HepG2 (cell line): ENCODE data around the gene ZNRF3. TPM values are rescaled to one million over a fixed set of nuclear protein-coding genes. Genes with fewer than 3 reads are reported as not detected.

Experiments used
- ATAC-seq: fragments of 200-7000 bp; cut with Tn5 transposase; 3 replicates; pipeline ENCODE4 v1.9.1; 2020; ENCODE audit warnings: mild to moderate bottlenecking, moderate library complexity
- BruUV-seq: library from RNA; stranded (reverse); fragments of 400-500 nt; replicated peaks from 2 replicates; lab custom pipeline; 2021; lab: Mats Ljungman, UMichigan
- CTCF ChIA-PET: fragments of 300-600 bp; formaldehyde crosslinking; extraction: SDS; loops from one replicate; lab custom pipeline; 2021; ENCODE audit warnings: low total read pairs, inconsistent platforms, low intra/inter-chr PET ratio; lab: Yijun Ruan, JAX
- POLR2A ChIA-PET: fragments of 350-600 bp; sonication (Branson Sonifier 250); formaldehyde crosslinking; loops from one replicate; lab custom pipeline; 2020; ENCODE audit warnings: antibody characterized with exemption, inconsistent platforms; lab: Yijun Ruan, JAX
- DNase-seq: peaks from one replicate; pipeline ENCODE4 v3.0.0-alpha.2; 2015; ENCODE audit warnings: low spot score
- FAIRE-seq: peaks from 3 replicates; lab custom pipeline; 2011; peaks lifted over from hg19 to GRCh38; lab: Jason Lieb, UNC
- H2AFZ ChIP-seq: one replicate; pipeline ENCODE4 v1.6.1; 2011; ENCODE audit warnings: low read length, inconsistent platforms
- H3K27ac ChIP-seq: fragments of 300-600 bp; 3 replicates; pipeline ENCODE4 v1.8.0; 2011; ENCODE audit warnings: mixed run types, mild to moderate bottlenecking, mixed read lengths, low read length, inconsistent platforms; ENCODE audit not compliant: insufficient read depth; ENCODE audit errors: extremely low read length
- H3K27me3 ChIP-seq, 2 experiments: fragments of 200-600 bp in 1 of 2; 2 replicates in 1 of 2; 3 replicates in 1 of 2; pipeline versions ENCODE4 v1.6.0 to v1.8.0; 2011; ENCODE audit warnings: low read length in 2 of 2, mild to moderate bottlenecking in 2 of 2, moderate library complexity in 2 of 2, inconsistent platforms in 1 of 2; ENCODE audit not compliant: insufficient read depth in 2 of 2, control insufficient read depth in 1 of 2
- H3K36me3 ChIP-seq, 2 experiments: fragments of 200-600 bp in 1 of 2; replicated peaks in 1 of 2; 2 replicates in 1 of 2; 3 replicates in 1 of 2; pipeline versions ENCODE4 v1.5.1 to v1.8.0; 2011; ENCODE audit warnings: low read length in 2 of 2, inconsistent platforms in 1 of 2; ENCODE audit not compliant: insufficient read depth in 2 of 2, control insufficient read depth in 1 of 2
- H3K4me1 ChIP-seq: 2 replicates; pipeline ENCODE4 v1.5.1; 2012; ENCODE audit warnings: low read length, inconsistent platforms; ENCODE audit not compliant: insufficient read depth
- H3K4me2 ChIP-seq: 2 replicates; pipeline ENCODE4 v1.6.0; 2011; ENCODE audit warnings: low read depth, low read length, inconsistent platforms
- H3K4me3 ChIP-seq, 3 experiments: fragments of 200-600 bp in 1 of 3; sonication (generic), shearing (Covaris generic) in 1 of 3; replicated peaks in 1 of 3; 2 replicates each; pipeline ENCODE4 v1.5.1; 2011 to 2016; ENCODE audit warnings: low read length in 3 of 3, inconsistent platforms in 2 of 3, low read depth in 2 of 3, mild to moderate bottlenecking in 2 of 3, control low read depth in 1 of 3, mixed read lengths in 1 of 3; ENCODE audit not compliant: insufficient read depth in 1 of 3
- H3K79me2 ChIP-seq: one replicate; pipeline ENCODE4 v1.6.1; 2011; ENCODE audit warnings: low read length, inconsistent platforms; ENCODE audit not compliant: insufficient read depth
- H3K9ac ChIP-seq: 2 replicates; pipeline ENCODE4 v1.6.0; 2011; ENCODE audit warnings: mild to moderate bottlenecking, low read depth, low read length, inconsistent platforms; ENCODE audit not compliant: insufficient read depth
- H3K9me3 ChIP-seq: 2 replicates; pipeline ENCODE4 v1.5.1; 2012; ENCODE audit warnings: mild to moderate bottlenecking, low read length
- H4K20me1 ChIP-seq: 2 replicates; pipeline ENCODE4 v1.6.0; 2011; ENCODE audit warnings: inconsistent platforms, mild to moderate bottlenecking, low read length, moderate library complexity; ENCODE audit not compliant: insufficient read depth
- CAMTA2 ChIP-seq: sonication (generic); formaldehyde crosslinking; IDR thresholded peaks from 2 replicates; pipeline ENCODE4 v1.4.0; 2020; ENCODE audit warnings: mild to moderate bottlenecking, missing genetic modification reagents, borderline replicate concordance
- FOXP4 ChIP-seq: sonication (generic); formaldehyde crosslinking; IDR thresholded peaks from 2 replicates; pipeline ENCODE4 v1.4.0; 2020; ENCODE audit warnings: missing genetic modification reagents
- KLF11 ChIP-seq: IDR thresholded peaks from 2 replicates; pipeline ENCODE4 v1.6.1; 2016; ENCODE audit warnings: missing compliant biosample characterization
- SNAPC5 ChIP-seq: sonication (generic); formaldehyde crosslinking; IDR thresholded peaks from 2 replicates; pipeline ENCODE4 v1.8.1; 2023; ENCODE audit warnings: mild to moderate bottlenecking, missing genetic modification reagents, borderline replicate concordance
- TBX3 ChIP-seq: fragments of 450-650 bp; IDR thresholded peaks from 2 replicates; pipeline ENCODE4 v1.6.1; 2017; ENCODE audit warnings: antibody characterized with exemption, mild to moderate bottlenecking, inconsistent platforms, borderline replicate concordance
- TIGD3 ChIP-seq: sonication (generic); formaldehyde crosslinking; IDR thresholded peaks from 2 replicates; pipeline ENCODE4 v1.5.1; 2020; ENCODE audit warnings: mild to moderate bottlenecking, missing genetic modification reagents, borderline replicate concordance
- ZNF224 ChIP-seq: sonication (generic); formaldehyde crosslinking; IDR thresholded peaks from 2 replicates; pipeline ENCODE4 v1.5.0; 2020; ENCODE audit warnings: mild to moderate bottlenecking, missing genetic modification reagents
- ZNF367 ChIP-seq: sonication (generic); formaldehyde crosslinking; IDR thresholded peaks from 2 replicates; pipeline ENCODE4 v1.4.0; 2020; ENCODE audit warnings: missing genetic modification reagents, borderline replicate concordance
- ZNF597 ChIP-seq: sonication (generic); formaldehyde crosslinking; IDR thresholded peaks from 2 replicates; pipeline ENCODE4 v1.5.0; 2020; ENCODE audit warnings: missing genetic modification reagents
- ZNF790 ChIP-seq: sonication (generic); formaldehyde crosslinking; IDR thresholded peaks from 2 replicates; pipeline ENCODE4 v1.8.0; 2022; ENCODE audit warnings: missing genetic modification reagents, mild to moderate bottlenecking, borderline replicate concordance
- WGBS: methylation state at CpG from one replicate; pipeline ENCODE4 v1.1.6; 2017; ENCODE audit warnings: low lambda C conversion rate; 5-methylcytosine and 5-hydroxymethylcytosine counted together
- in situ Hi-C: cut with HindIII; loops from 2 replicates; pipeline ENCODE4 v1.10.0; 2017; ENCODE audit warnings: low pct_unique_long_range_greater_than_20kb; ENCODE audit not compliant: extremely low pct_ligation_motif_present
- intact Hi-C: fragments of 100-400 bp; cut with micrococcal nuclease; formaldehyde crosslinking; loops from one replicate; pipeline ENCODE4 v1.10.0; 2022; ENCODE audit not compliant: unreplicated experiment
- polyA plus RNA-seq, 8 experiments: library from polyadenylated mRNA; depleted of rRNA in 3 of 8; stranded (reverse) in 7 of 8; unstranded in 1 of 8; fragments of >200 nt; fragmentation: Illumina TruSeq in 4 of 8; extraction: Trizol in 4 of 8; gene quantifications; 2 replicates each; pipeline versions ENCODE4 v1.2.1 to v1.2.3, GENCODE V29; 2011 to 2016; ENCODE audit warnings: low read depth in 4 of 8, missing spikeins in 1 of 8, mixed read lengths in 1 of 8; ENCODE audit not compliant: insufficient read depth in 1 of 8
- total RNA-seq, 5 experiments: library from RNA; depleted of rRNA; stranded (reverse); fragments of >200 nt; fragmentation: Illumina TruSeq; extraction: Trizol; gene quantifications; 2 replicates each; pipeline ENCODE4 v1.2.3, GENCODE V29; 2016; ENCODE audit warnings: low read depth in 1 of 5

ZNRF3 gene
- total and polyA plus RNA-seq, 2 of the 13 experiments (the other 11 are each of a cell fraction or from before 2014, with no cell fraction given), result 20.3 to 36.7 TPM

GRCh38 chr22:29093030-29093429, 209.7 kb downstream of the ZNRF3 start:
- Histone ChIP-seq H3K79me2 (no peaks in the 10 kb centered on the region), H4K20me1 (peaks cover 7% of the 10 kb centered on the region; the same call in 1 of the 2 replicates), H3K9ac (no peak overlapping the region), H3K4me2 (no peak overlapping the region), H2AFZ (no peak overlapping the region), H3K4me3 (no peak overlapping the region), H3K27ac (no peak overlapping the region), H3K9me3 (no peaks in the 10 kb centered on the region), H3K4me1 (peaks cover 60% of the 10 kb centered on the region), H3K27me3 (no peaks in the 10 kb centered on the region), H3K36me3 (no peaks in the 10 kb centered on the region)
- CTCF ChIA-PET, result no interaction called here
- DNase-seq (no peak), FAIRE-seq (no peak), ATAC-seq (no peak)
- POLR2A ChIA-PET, result no interaction called here
- in situ Hi-C loops (no loop called here), intact Hi-C loops (no loop called here)
- TF ChIP-seq FOXP4 (CRISPR knock-in tag) (no peak), ZNF597 (no peak), CAMTA2 (no peak), TBX3 (no peak), TIGD3 (no peak), ZNF790 (CRISPR knock-in tag) (no peak), KLF11 (CRISPR knock-in tag) (no peak), ZNF367 (CRISPR knock-in tag) (no peak), SNAPC5 (CRISPR knock-in tag) (no peak), ZNF224 (CRISPR knock-in tag) (no peak)
- 96% methylated on average over 1 of the region's 1 CpG for WGBS
- no TSS peak for BruUV-seq
